KG1 (cell line): Measurements from ENCODE around the gene GRIN1.

Source experiments
- DNase-seq: peaks from one replicate; lab custom pipeline; 2025; lab: John Stamatoyannopoulos, UW

The GRIN1 gene

DNA sequence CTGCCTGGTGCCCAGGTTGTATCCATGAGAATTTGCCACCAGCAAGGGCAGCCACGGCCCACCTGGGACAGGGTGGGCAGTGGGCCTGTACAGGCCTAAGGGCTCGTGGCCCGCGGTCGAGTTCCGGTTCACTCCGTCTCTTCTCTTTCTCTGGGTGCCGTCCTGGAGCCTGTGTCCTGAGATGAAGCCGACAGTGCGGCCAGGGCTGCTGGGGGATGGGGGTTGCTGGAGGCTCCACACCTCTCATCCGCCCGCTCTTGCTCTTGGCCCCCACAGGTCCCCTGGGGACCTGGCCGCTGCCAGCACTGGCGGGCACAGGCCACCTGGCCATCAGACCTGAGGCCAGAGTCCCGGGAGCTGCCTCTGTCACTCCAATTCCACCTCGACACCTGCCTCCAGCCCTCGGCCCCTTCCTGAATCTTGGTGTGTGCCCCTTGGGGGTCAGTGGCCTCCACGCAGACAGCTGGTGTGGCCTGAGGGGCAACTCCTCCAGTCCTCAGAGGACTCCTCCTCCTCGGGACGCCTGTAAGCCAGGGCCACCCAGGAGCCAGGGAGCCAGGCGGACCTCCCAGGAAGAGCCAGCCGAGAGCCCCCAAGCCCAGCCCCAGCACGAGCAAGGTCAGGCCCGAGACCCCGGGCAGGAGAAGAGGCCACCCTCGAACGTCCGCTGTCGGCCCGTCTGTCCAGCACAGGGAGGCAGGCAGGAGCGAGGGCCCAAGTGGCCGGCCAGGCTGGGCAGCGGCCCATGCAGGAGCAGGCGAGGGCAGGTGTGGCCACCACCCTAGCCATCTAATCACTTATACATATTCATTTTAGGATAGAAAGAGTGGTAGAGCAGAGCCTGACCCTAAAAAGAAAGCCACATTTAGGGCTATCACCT, 25.7 kb downstream of the GRIN1 start:
- no peak for DNase-seq

DNA sequence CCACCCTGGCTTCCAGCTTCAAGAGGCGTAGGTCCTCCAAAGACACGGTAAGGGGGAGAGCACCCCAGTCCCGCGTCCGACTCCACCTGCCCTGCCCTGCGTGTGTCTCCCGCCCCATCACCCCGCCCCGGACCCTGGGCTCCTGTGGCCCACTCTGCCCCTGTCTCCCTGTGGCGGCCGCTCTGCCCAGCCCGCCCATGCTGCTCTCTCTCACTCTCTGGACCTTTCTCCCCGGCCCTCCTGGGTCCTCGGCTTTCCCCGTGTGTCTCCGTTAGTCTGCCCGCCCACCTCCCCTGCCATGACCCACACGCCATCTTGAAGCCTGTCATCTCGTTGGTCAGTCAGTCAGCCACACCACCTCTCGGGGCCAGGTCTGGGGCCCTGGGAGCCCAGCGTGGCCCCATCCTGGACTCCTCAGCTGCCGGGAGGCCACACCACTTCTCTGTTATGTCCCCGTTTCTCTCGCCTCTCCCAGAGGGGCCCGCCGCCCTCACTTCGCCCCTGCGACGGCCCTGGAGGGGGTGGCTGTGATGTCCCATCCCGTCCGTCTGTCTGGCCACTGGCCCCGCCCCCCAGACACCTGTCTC, 26.4 kb downstream of the GRIN1 start:
- no peak for DNase-seq

- no peak for DNase-seq
Measured at GRCh38 chr9:137166380-137167229, 27.7 kb downstream of the GRIN1 start.

DNA sequence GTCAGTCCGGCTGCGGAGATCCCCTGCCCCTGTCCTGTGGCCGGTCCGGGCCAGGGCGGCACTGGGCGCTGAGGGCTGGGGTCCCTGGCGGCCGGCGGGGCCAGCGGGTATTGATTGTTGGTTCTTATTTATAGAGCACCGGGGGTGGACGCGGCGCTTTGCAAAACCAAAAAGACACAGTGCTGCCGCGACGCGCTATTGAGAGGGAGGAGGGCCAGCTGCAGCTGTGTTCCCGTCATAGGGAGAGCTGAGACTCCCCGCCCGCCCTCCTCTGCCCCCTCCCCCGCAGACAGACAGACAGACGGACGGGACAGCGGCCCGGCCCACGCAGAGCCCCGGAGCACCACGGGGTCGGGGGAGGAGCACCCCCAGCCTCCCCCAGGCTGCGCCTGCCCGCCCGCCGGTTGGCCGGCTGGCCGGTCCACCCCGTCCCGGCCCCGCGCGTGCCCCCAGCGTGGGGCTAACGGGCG, 28.4 kb downstream of the GRIN1 start:
- DNase-seq, result no peak

DNA sequence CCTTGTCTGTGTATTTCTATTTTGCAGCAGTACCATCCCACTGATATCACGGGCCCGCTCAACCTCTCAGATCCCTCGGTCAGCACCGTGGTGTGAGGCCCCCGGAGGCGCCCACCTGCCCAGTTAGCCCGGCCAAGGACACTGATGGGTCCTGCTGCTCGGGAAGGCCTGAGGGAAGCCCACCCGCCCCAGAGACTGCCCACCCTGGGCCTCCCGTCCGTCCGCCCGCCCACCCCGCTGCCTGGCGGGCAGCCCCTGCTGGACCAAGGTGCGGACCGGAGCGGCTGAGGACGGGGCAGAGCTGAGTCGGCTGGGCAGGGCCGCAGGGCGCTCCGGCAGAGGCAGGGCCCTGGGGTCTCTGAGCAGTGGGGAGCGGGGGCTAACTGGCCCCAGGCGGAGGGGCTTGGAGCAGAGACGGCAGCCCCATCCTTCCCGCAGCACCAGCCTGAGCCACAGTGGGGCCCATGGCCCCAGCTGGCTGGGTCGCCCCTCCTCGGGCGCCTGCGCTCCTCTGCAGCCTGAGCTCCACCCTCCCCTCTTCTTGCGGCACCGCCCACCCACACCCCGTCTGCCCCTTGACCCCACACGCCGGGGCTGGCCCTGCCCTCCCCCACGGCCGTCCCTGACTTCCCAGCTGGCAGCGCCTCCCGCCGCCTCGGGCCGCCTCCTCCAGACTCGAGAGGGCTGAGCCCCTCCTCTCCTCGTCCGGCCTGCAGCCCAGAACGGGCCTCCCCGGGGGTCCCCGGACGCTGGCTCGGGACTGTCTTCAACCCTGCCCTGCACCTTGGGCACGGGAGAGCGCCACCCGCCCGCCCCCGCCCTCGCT, 29.0 kb downstream of the GRIN1 start:
- DNase-seq, result no peak

DNA sequence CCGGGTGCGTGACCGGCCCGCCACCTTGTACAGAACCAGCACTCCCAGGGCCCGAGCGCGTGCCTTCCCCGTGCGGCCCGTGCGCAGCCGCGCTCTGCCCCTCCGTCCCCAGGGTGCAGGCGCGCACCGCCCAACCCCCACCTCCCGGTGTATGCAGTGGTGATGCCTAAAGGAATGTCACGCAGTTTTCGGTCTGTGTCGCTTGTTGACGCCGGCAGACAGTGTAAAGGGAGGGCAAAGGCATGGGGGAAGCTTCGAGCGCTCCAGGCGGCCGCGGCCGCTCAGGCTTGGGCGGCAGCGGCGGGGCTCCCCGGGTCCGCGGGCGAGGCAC, 29.6 kb downstream of the GRIN1 start:
- no peak for DNase-seq

DNA sequence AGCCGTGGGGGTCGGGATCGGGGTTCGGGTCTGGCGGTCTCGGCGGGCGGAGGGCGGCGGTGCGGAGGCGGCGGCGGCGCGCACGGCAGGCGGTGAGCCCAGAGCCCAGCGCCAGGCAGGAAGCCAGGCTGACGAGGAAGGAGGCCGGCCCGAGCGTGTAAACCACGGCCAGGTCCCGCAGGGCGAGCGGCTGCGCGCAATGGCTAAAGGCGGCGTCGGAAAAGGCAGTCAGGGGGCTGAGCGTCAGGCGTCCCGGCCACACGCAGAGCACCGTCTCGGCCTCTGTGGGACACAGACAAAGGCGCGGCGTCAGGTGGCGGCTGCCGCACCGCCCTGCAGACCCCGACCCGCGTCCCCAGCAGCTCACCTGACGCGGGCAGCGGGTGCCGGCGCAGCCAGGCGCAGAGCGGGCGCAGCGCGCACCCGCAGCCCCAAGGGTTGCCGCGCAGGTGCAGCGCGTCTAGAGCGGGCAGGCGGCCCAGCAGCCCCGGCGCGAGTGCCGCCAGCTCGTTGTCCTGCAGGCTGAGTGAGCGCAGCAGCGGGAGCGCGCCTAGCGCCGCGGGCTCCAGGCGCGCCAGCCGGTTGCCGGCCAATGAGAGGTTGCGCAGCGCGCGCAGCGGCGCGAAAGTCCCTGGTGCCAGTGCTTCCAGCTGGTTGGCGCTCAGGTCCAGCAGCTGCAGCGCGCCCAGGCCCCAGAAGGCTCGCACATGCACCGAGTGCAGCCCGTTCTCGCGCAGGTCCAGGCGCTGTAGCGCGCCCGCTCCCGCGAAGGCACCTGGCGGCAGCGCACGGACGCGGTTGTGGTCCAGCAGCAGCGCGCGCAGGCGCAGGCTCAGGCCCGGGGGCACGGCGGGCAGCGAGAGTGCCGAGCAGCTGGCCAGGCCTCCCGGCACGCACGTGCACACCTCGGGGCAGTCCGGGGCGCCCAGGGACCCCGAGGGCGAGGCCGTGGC, 30.2 kb downstream of the GRIN1 start:
- no peak for DNase-seq

DNA sequence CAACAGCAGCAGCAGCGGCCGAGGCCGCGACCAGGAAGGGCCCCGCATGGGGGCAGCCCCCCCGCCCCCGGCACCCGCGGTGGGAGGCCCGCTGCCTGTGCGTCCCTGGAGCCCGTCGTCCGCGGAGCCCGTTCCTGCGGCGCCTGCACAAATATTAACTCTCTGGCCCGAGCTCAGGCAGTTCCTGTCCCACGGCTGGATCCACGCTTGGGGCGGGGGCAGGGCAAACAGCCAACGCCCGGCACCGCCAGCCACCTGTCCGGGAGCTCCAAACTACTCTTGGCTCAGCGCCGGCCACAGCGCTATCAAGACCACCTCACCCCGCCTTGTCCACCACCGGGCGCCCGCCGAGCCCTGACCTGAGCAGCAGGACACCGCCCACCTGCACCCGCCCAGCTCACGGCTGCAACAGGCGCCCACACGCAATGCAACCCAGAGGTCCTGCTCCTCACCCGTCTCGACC, 31.0 kb downstream of the GRIN1 start, which contains the start of gene LRRC26:
Gene LRRC26, minus strand, starts transcription at position 156 of the 463 bp plus-strand sequence. Its CDS starts 108 bp downstream, at position 48.
- DNase-seq, result no peak

DNA sequence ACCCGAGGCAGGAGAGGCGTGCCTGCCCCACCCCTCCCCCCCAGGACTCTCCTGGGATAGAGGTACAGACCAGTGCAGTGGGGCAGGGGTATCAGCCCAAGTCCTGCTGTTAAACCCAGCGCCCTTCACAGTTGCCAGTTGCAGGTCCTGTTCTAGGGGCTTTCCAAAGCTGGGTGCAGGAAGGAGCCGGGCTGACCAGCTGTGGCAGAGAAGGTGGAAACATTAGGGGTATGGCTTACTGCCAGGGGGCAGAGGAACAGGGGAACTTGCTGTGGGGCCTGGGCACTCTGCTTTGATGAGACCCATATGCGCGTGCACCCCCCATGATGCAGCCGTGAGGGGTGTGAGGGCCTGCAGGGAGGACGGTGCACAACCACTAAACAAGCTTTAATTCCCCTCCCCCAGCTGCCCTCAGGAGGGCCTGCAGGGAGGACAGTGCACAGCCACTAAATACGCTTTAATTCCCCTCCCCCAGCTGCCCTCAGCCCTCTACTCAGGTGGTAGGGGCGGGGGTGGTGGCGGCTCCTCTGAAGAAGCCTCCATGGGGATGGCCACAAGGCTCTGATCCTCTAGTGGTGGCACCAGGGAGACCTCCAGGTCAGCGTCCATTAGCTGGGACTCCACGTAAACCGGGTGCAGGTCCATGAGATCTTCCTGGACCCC, 31.7 kb downstream of the GRIN1 start:
- no peak for DNase-seq

DNA sequence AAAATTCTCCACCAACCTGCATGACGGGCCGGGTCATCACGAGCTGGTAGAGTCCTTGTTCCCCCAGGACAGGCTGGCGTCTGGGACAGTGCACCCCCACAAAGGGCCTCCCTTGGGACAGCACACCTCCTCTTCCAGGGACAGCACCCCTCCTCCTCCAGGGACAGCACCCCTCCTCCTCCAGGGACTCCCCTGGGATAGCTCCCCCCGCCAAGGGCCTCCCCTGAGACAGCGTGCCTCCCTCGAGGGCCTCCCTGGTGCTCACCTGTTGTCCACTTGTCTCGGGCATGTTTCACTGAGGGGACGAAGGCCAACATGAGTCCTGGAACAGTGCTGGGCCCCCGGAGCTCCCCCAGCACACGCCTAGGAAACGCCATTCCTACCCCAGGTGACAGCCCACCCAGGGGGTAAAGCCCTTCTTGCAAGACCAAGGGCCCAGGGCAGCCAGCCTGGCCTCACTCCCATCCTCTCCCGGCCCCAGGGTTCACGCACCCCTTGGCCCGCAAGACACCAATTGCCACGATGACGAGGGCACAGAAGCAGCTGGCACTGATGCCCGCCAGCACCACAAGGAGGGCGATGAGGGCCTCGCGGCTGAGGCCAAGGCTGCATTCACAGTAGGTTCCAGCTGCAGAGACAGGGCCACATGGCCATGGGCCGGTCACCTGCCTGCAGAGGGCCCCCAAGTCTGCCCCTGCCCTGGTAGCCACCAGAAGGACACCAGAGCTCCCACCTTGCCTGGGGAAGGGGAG, 32.4 kb downstream of the GRIN1 start:
- no peak for DNase-seq

DNA sequence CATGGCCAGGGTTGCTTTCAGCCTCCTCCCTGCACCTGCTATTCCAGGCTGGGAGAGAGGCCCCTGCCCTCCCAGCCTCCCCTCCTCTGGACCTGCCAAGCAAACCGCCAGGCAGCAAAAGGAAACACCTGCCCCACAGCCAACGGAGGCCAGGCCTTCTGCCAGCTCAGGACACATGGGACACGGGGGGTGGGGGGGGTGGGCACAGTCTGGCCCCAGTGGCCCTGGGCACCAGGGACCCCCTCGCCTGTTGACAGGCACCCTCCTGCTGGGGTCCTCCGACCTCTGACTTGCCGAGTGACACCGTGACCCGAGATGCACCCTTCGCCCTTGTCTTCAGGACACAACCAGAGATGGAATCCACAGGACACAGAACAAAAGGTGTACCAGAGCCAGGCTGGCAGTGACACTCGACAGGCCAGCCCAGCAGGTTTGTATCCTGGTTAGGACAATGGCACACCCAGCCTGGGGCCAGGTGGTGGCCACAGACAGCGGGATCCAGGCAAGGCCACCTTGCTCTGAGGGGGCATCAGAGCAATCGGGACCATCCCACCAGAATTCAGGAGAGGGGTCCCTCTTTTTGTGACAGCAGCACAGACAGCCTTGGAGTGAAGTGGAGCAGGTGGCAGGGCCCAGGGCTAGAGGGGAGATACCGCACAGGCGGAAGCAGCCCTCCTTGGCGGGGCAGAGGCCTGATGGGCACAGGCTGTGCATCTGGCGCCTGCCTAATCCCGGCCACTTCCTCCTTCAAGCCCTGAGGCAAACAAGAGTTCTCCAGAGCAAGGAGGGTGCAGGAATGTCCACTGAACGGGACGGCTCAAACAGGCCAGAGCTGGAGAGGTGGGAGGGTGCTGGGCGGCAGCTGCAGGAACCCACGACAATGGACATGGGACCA, 34.2 kb downstream of the GRIN1 start:
- DNase-seq, result no peak

DNA sequence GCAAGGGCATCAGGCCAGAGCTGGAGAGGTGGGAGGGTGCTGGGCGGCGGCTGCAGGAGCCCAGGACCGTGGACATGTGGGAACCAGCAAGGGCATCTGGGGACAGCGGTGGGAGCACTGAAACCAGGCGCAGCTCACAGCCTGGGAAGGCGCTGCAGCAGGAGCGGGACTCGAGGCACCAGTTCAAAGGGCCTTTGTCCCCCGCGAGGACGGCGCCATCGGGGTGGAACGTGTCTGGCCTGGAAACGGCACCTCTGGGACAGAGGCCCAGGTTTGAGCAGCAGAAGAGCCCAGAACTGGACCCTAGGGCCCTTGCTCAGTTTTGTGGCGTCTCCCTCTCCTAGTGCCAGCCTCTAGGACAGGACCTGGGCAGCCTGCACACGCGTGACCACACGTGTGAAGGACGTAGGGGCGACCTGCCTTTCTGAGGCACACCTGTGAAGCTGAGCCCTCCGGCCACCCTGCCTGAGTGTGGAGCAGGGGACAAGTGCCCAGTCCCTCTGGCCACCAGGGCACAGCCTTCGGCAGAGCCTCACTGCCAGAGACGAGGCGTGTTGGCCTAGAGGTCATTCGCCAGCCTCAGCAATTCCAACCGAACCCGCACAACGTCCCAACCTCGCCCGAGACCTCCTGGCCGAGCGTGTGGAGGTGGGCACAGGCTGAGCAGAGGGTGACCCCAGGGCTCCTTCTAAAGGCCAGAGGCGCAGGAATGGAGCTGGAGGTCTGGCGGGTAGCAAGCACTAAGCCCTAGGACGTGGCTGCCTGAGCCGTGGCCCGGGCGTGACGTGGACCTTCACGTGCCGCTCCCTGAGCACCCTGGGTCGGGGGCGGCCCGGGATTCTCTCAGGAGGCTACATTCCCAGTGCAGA, 35.1 kb downstream of the GRIN1 start:
- DNase-seq, result no peak

DNA sequence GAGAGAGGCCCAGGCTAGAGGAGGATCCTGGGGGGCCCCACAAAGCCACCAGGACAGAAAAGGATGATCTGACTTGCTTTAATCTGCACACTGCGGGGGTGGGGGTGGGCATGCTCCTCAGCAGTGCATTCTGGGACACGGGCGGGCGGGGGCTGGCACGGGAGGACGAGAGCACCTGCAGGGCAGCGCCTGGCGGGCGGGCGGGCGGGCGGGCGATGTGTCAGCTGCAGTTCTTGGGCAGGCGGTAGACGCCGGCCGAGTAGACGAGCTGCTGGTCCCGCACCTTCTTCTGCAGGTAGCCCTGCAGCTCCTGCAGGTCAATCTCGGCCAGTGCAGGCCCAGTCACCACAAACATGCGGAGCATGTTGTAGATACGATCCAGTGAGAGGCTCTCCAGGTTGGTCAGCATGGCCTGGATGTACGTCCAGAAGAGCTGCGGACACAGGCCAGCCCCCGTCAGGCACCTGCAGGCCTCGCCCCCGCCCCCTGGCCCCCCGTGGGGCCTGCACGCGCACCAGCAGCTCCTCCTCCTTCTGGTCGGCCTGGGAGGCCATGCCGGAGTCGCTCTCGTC, 35.9 kb downstream of the GRIN1 start:
- no peak for DNase-seq

- DNase-seq, result no peak
Measured at GRCh38 chr9:137175345-137175961, 36.5 kb downstream of the GRIN1 start.

GRCh38 chr9:137176302-137177182, 37.6 kb downstream of the GRIN1 start:
- DNase-seq, result no peak
